PC-3 (cell line): Measurements from ENCODE around the gene MEGF6. TPM values are rescaled to one million over a fixed set of nuclear protein-coding genes. Genes with fewer than 3 reads are reported as not detected.
A peak's percentile ranks its signal among the peaks of the same experiment; 100 is the strongest.

Experiments used
- ATAC-seq: fragments of 200-7000 bp; cut with Tn5 transposase; 2 replicates; pipeline ENCODE4 v1.9.1; 2020; ENCODE audit warnings: mild to moderate bottlenecking, moderate library complexity
- BruUV-seq: library from RNA; stranded (reverse); fragments of 400-500 nt; replicated peaks from 2 replicates; lab custom pipeline; 2021; lab: Mats Ljungman, UMichigan
- CTCF ChIA-PET: fragments of 300-600 bp; sonication (Branson Sonifier 250); formaldehyde crosslinking; loops from one replicate; lab custom pipeline; 2022; ENCODE audit warnings: antibody characterized with exemption; lab: Charles Lee
- POLR2A ChIA-PET: fragments of 300-600 bp; sonication (Branson Sonifier 250); formaldehyde crosslinking; loops from one replicate; lab custom pipeline; 2022; ENCODE audit warnings: antibody characterized with exemption; ENCODE audit not compliant: unreplicated experiment; lab: Charles Lee
- DNase-seq: peaks from one replicate; pipeline ENCODE4 v3.0.0-alpha.2; 2015
- H2AFZ ChIP-seq: fragments of 300-600 bp; sonication (generic); 2 replicates; pipeline ENCODE4 v1.6.0; 2016; ENCODE audit warnings: antibody characterized with exemption, low read length
- H3F3A ChIP-seq: fragments of 300-600 bp; sonication (generic); one replicate; pipeline ENCODE4 v1.6.0; 2017; ENCODE audit warnings: antibody characterized with exemption, low read length, control low read depth, mild to moderate bottlenecking; ENCODE audit not compliant: unreplicated experiment
- H3K27ac ChIP-seq: fragments of 300-600 bp; sonication (generic); 2 replicates; pipeline ENCODE4 v1.5.1; 2016; ENCODE audit warnings: mild to moderate bottlenecking, low read length
- H3K27me3 ChIP-seq: fragments of 300-600 bp; sonication (generic); 2 replicates; pipeline ENCODE4 v1.6.1; 2016; ENCODE audit warnings: low read length, mixed read lengths
- H3K36me3 ChIP-seq: fragments of 300-600 bp; sonication (generic); 2 replicates; pipeline ENCODE4 v1.6.1; 2016; ENCODE audit warnings: low read depth, mixed run types, low read length, mixed read lengths
- H3K4me1 ChIP-seq: fragments of 300-600 bp; sonication (generic); 2 replicates; pipeline ENCODE4 v1.5.1; 2016; ENCODE audit warnings: low read length; ENCODE audit not compliant: insufficient read depth
- H3K4me2 ChIP-seq: fragments of 300-600 bp; sonication (generic); 2 replicates; pipeline ENCODE4 v1.6.0; 2016; ENCODE audit warnings: low read length
- H3K4me3 ChIP-seq: fragments of 300-600 bp; sonication (generic); 2 replicates; pipeline ENCODE4 v1.5.1; 2016; ENCODE audit warnings: mild to moderate bottlenecking, low read length, mixed read lengths
- H3K79me2 ChIP-seq: fragments of 300-600 bp; sonication (generic); 2 replicates; pipeline ENCODE4 v1.6.1; 2017; ENCODE audit warnings: low read length, mixed read lengths
- H3K9ac ChIP-seq: fragments of 300-600 bp; sonication (generic); 2 replicates; pipeline ENCODE4 v1.6.0; 2016; ENCODE audit warnings: mild to moderate bottlenecking, low read length
- H3K9me2 ChIP-seq: fragments of 300-600 bp; sonication (generic); replicated peaks from 2 replicates; pipeline ENCODE4 v1.6.1; 2016; ENCODE audit warnings: mixed run types, low read length, mixed read lengths
- H3K9me3 ChIP-seq: fragments of 300-600 bp; sonication (generic); 2 replicates; pipeline ENCODE4 v1.6.1; 2016; ENCODE audit warnings: low read length, mixed read lengths
- H4K20me1 ChIP-seq: fragments of 300-600 bp; sonication (generic); 2 replicates; pipeline ENCODE4 v1.6.1; 2016; ENCODE audit warnings: low read length, mixed read lengths
- EZH2 ChIP-seq: fragments of 300-600 bp; sonication (generic); IDR thresholded peaks from one replicate; pipeline ENCODE4 v1.6.1; 2017; ENCODE audit warnings: antibody characterized with exemption, mild to moderate bottlenecking, low read length; ENCODE audit not compliant: unreplicated experiment
- EZH2phosphoT487 ChIP-seq: fragments of 300-600 bp; sonication (generic); IDR thresholded peaks from 2 replicates; pipeline ENCODE4 v1.6.1; 2018; ENCODE audit warnings: mild to moderate bottlenecking, antibody characterized with exemption, low read length, borderline replicate concordance
- intact Hi-C: fragments of 100-400 bp; cut with micrococcal nuclease; formaldehyde crosslinking; loops from 2 replicates; pipeline ENCODE4 v1.9.0; 2023
- total RNA-seq: library from RNA; depleted of rRNA; stranded (reverse); fragments of >200 nt; gene quantifications from 2 replicates; pipeline ENCODE4 v1.2.3, GENCODE V29; 2014
- TF ChIP-seq, protein P1 (sequence below): fragments of 300-600 bp; sonication (generic); conservative IDR thresholded peaks from 2 replicates; pipeline ENCODE4 v1.5.1; 2017; ENCODE audit warnings: antibody characterized with exemption, low read depth, mild to moderate bottlenecking, low read length

Gene MEGF6
- total RNA-seq, 1 experiment from 2014 or later, result 32.5 TPM

DNA sequence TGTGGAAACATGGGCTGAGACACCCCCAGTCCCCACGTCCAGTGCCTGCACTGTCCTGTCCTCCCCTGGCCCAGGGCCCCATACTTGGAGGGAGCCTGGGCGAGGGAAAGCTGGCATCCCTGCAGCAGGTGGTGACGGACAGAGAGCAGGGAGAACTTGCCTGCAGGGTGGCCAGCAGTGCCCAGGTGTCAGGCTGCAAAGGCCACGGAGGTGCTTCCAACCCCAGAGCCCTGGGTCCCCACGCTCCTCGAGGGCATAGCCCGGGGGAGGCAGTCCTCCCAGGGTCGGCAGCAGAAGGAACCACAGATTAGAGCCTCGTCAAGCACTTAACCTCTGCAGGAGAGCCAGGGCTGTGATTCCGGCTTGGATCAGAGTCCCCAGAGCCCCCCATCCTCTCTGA is 79.4 kb downstream of the MEGF6 start:
- Histone ChIP-seq H3K79me2 (peaks cover 13% of the 10 kb centered on the region), H3K4me2 (0 out of 2 replicates have a peak overlapping the region, but pooled peaks have one; percentile 84), H3F3A (no peaks in the 10 kb centered on the region), H3K27me3 (no peaks in the 10 kb centered on the region), H3K4me3 (no peak overlapping the region), H4K20me1 (no peaks in the 10 kb centered on the region), H3K4me1 (peaks cover 16% of the 10 kb centered on the region), H3K36me3 (no peaks in the 10 kb centered on the region), H3K27ac (no peak overlapping the region), H3K9me2 (no peaks in the 10 kb centered on the region), H3K9ac (no peak overlapping the region), H3K9me3 (no peaks in the 10 kb centered on the region), H2AFZ (no peak overlapping the region)
- TF ChIP-seq EZH2, result no peak
- TF ChIP-seq EZH2phosphoT487, result no peak
- TF ChIP-seq, protein P1, sequence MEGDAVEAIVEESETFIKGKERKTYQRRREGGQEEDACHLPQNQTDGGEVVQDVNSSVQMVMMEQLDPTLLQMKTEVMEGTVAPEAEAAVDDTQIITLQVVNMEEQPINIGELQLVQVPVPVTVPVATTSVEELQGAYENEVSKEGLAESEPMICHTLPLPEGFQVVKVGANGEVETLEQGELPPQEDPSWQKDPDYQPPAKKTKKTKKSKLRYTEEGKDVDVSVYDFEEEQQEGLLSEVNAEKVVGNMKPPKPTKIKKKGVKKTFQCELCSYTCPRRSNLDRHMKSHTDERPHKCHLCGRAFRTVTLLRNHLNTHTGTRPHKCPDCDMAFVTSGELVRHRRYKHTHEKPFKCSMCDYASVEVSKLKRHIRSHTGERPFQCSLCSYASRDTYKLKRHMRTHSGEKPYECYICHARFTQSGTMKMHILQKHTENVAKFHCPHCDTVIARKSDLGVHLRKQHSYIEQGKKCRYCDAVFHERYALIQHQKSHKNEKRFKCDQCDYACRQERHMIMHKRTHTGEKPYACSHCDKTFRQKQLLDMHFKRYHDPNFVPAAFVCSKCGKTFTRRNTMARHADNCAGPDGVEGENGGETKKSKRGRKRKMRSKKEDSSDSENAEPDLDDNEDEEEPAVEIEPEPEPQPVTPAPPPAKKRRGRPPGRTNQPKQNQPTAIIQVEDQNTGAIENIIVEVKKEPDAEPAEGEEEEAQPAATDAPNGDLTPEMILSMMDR, result no peak
- DNase-seq (no peak), ATAC-seq (no peak)
- ChIA-PET CTCF (no interaction called here), POLR2A (interaction anchor here (0.5 to 1.0 kb wide), 5 partner anchors 11 to 467 kb away, joined by 3 to 12 read pairs (median 6); no protein-coding TSS in a partner anchor)
- intact Hi-C loops, result no loop called here
- no TSS peak for BruUV-seq

DNA sequence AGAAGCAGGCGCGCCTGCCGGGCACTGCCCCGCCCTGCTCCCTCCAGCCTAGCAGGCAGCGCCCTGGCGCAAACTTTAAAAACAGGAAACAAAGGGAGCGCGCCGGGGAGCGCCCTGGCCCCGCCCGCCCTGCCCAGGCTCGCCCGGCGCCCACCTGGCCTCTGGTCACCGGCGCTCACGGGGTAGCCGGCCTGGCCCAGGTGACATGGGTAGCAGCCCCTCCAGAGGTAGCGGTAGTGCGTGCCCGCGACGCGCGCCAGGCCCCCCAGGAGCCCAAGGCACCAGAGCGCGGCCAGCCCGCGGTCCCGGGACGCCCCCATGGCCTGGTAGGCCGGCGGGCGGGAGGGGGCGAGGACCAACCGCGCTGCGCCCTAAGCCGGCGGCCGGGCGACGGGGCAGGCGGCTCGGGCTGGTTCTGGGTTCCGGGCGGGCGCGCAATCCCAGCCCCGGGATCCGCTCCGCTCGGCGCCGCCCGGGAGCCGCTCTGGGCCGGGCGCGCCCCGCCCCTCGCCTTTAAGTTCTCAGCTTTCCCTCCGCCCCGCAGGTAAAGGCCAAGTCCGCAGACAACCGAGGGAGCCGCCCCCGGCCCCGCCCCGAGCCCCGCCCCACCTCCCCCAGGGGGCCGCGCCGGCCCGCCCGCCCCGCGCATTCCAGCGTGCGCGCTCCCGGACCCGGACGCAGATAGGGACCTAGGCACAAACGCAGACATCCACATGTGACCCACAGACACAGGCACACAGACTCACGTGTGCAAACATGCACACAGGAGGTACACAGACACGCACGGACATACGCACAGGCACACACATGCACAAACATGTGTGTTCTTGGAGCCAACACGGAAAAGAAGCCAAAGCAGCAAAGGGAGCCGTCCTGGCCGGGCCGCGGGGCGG is 80.1 kb downstream of the MEGF6 start:
- CTCF ChIA-PET, result interaction anchor here (1.1 to 1.3 kb wide), 2 partner anchors 78 to 193 kb away, joined by 3 to 6 read pairs; no protein-coding TSS in a partner anchor
- ATAC-seq (peak; percentile 76), DNase-seq (peak; percentile 93)
- Histone ChIP-seq H3K36me3 (no peaks in the 10 kb centered on the region), H3K9me3 (no peaks in the 10 kb centered on the region), H3F3A (no peaks in the 10 kb centered on the region), H3K27ac (peak overlapping the region; percentile 19; the same call in 1 of the 2 replicates), H2AFZ (peak overlapping the region; percentile 80), H3K4me2 (peak overlapping the region; percentile 100), H3K79me2 (peaks cover 13% of the 10 kb centered on the region), H3K4me1 (peaks cover 16% of the 10 kb centered on the region), H3K9ac (peak overlapping the region; percentile 75), H3K9me2 (no peaks in the 10 kb centered on the region), H4K20me1 (no peaks in the 10 kb centered on the region), H3K4me3 (peak overlapping the region; percentile 98), H3K27me3 (no peaks in the 10 kb centered on the region)
- POLR2A ChIA-PET, result interaction anchor here (0.5 to 1.0 kb wide), 5 partner anchors 11 to 467 kb away, joined by 3 to 12 read pairs (median 6); no protein-coding TSS in a partner anchor
- intact Hi-C loops, result loop anchor here (1.0 kb wide), 3 partner anchors 27 to 39 kb away; no protein-coding TSS in a partner anchor
- no TSS peak for BruUV-seq
- TF ChIP-seq EZH2 (no peak), EZH2phosphoT487 (no peak)
- TF ChIP-seq, protein P1, result no peak
